Neural crest cell (in vitro differentiated cells): ENCODE measurements around the gene TLE4. TPM values are rescaled to one million over a fixed set of nuclear protein-coding genes. Genes with fewer than 3 reads are reported as not detected.
A peak's percentile ranks its signal among the peaks of the same experiment; 100 is the strongest.
"Not testable (repeated sequence)": the region's sequence is repeated elsewhere in the genome, so short reads cannot be mapped to it uniquely, and the experiment has no call there.

ENCODE experiments used
- DNase-seq: peaks from one replicate; pipeline ENCODE4 v3.0.0; 2021; ENCODE audit warnings: low read depth, mixed read lengths, low spot score
- H3K27ac Mint-ChIP-seq: one replicate; pipeline ENCODE4 v1.8.0; 2021; ENCODE audit warnings: mild to moderate bottlenecking, mixed read lengths; ENCODE audit not compliant: unreplicated experiment
- H3K27me3 Mint-ChIP-seq: 2 replicates; pipeline ENCODE4 v1.8.0; 2021; ENCODE audit warnings: low read depth, mild to moderate bottlenecking, mixed read lengths
- H3K36me3 Mint-ChIP-seq: 2 replicates; pipeline ENCODE4 v1.8.0; 2021; ENCODE audit warnings: low read depth, mild to moderate bottlenecking, mixed read lengths
- H3K4me1 Mint-ChIP-seq: 2 replicates; pipeline ENCODE4 v1.8.0; 2021; ENCODE audit warnings: mixed read lengths
- H3K4me3 Mint-ChIP-seq: one replicate; pipeline ENCODE4 v1.8.0; 2021; ENCODE audit warnings: mild to moderate bottlenecking, mixed read lengths
- H3K9me3 Mint-ChIP-seq: 2 replicates; pipeline ENCODE4 v1.8.0; 2021; ENCODE audit warnings: mixed read lengths
- CTCF ChIP-seq: fragments of 200-600 bp; sonication (generic); conservative IDR thresholded peaks from 2 replicates; pipeline ENCODE4 v1.5.0; 2021; ENCODE audit warnings: antibody characterized with exemption, mild to moderate bottlenecking
- total RNA-seq: library from RNA; stranded (reverse); gene quantifications from 2 replicates; pipeline ENCODE4 v1.2.1, GENCODE V29; 2021

TLE4 gene
- total RNA-seq, 1 donor from 2014 or later: 85.8 TPM

GRCh38 chr9:79632705-79633104 is 60.9 kb downstream of the TLE4 start:
- DNase-seq: no peak
- no peaks in the 10 kb centered on the region for H3K9me3 Mint-ChIP-seq
- no peaks in the 10 kb centered on the region for H3K27me3 Mint-ChIP-seq
- no peak overlapping the region for H3K4me3 Mint-ChIP-seq
- TF ChIP-seq CTCF: no peak
- peaks cover 73% of the 10 kb centered on the region for H3K4me1 Mint-ChIP-seq
- peaks cover 10% of the 10 kb centered on the region for H3K36me3 Mint-ChIP-seq
- no peak overlapping the region for H3K27ac Mint-ChIP-seq

- Mint-ChIP-seq H3K27ac (no peak overlapping the region), H3K9me3 (no peaks in the 10 kb centered on the region), H3K27me3 (no peaks in the 10 kb centered on the region), H3K36me3 (peaks cover 13% of the 10 kb centered on the region), H3K4me3 (no peak overlapping the region), H3K4me1 (peaks cover 67% of the 10 kb centered on the region)
- no peak for DNase-seq
- TF ChIP-seq CTCF: no peak
Observed at GRCh38 chr9:79633558-79633957, 61.8 kb downstream of the TLE4 start.

GRCh38 chr9:79637177-79637925 is 65.6 kb downstream of the TLE4 start:
- Mint-ChIP-seq H3K4me3 (no peak overlapping the region), H3K27me3 (no peaks in the 10 kb centered on the region), H3K9me3 (no peaks in the 10 kb centered on the region), H3K36me3 (peaks cover 18% of the 10 kb centered on the region), H3K27ac (peak overlapping the region; percentile 24), H3K4me1 (peaks cover 39% of the 10 kb centered on the region)
- no peak for TF ChIP-seq CTCF
- no peak for DNase-seq

GRCh38 chr9:79638806-79639205 is 67.0 kb downstream of the TLE4 start:
- Mint-ChIP-seq H3K9me3 (peaks cover 1% of the 10 kb centered on the region), H3K4me1 (peaks cover 26% of the 10 kb centered on the region), H3K4me3 (no peak overlapping the region), H3K36me3 (peaks cover 26% of the 10 kb centered on the region), H3K27me3 (no peaks in the 10 kb centered on the region), H3K27ac (no peak overlapping the region)
- no peak for DNase-seq
- TF ChIP-seq CTCF: no peak

GRCh38 chr9:79639354-79639753 is 67.6 kb downstream of the TLE4 start:
- no peak overlapping the region for H3K4me3 Mint-ChIP-seq
- no peak for DNase-seq
- H3K27me3 Mint-ChIP-seq: no peaks in the 10 kb centered on the region
- peaks cover 32% of the 10 kb centered on the region for H3K36me3 Mint-ChIP-seq
- no peak overlapping the region for H3K27ac Mint-ChIP-seq
- peaks cover 26% of the 10 kb centered on the region for H3K4me1 Mint-ChIP-seq
- no peak for TF ChIP-seq CTCF
- H3K9me3 Mint-ChIP-seq: peaks cover 5% of the 10 kb centered on the region

- H3K4me1 Mint-ChIP-seq: peaks cover 27% of the 10 kb centered on the region
- peaks cover 37% of the 10 kb centered on the region for H3K36me3 Mint-ChIP-seq
- H3K4me3 Mint-ChIP-seq, H3K9me3 Mint-ChIP-seq, H3K27me3 Mint-ChIP-seq, DNase-seq, H3K27ac Mint-ChIP-seq: not testable (repeated sequence)
Observed at GRCh38 chr9:79640067-79640466, 68.3 kb downstream of the TLE4 start.
